HG03108 (cell line): ENCODE measurements around the gene NEMP2.

Experiments
- ATAC-seq: cut with Tn5 transposase; IDR thresholded peaks from one replicate; pipeline ENCODE4 v1.9.1; 2021; ENCODE audit warnings: moderate library complexity; ENCODE audit not compliant: unreplicated experiment

NEMP2 gene

GRCh38 chr2:190460487-190460886 is 74.0 kb downstream of the NEMP2 start:
- no peak for ATAC-seq

- no peak for ATAC-seq
Observed at GRCh38 chr2:190459881-190460280, 74.6 kb downstream of the NEMP2 start.

GRCh38 chr2:190458352-190459107 is 76.0 kb downstream of the NEMP2 start:
- no peak for ATAC-seq

GRCh38 chr2:190457256-190457655 is 77.3 kb downstream of the NEMP2 start:
- ATAC-seq, result no peak

- no peak for ATAC-seq
Observed at GRCh38 chr2:190456833-190457232, 77.7 kb downstream of the NEMP2 start.

GRCh38 chr2:190455358-190456095 is 79.0 kb downstream of the NEMP2 start:
- ATAC-seq, result no peak

- no peak for ATAC-seq
Observed at GRCh38 chr2:190454795-190455194, 79.7 kb downstream of the NEMP2 start.
